ENCODE measurements around the gene GLE1.

GRCh38 chr9:128486201-128486600 lies 18.3 kb upstream of the GLE1 start:
- TF ChIP-seq, protein P1, sequence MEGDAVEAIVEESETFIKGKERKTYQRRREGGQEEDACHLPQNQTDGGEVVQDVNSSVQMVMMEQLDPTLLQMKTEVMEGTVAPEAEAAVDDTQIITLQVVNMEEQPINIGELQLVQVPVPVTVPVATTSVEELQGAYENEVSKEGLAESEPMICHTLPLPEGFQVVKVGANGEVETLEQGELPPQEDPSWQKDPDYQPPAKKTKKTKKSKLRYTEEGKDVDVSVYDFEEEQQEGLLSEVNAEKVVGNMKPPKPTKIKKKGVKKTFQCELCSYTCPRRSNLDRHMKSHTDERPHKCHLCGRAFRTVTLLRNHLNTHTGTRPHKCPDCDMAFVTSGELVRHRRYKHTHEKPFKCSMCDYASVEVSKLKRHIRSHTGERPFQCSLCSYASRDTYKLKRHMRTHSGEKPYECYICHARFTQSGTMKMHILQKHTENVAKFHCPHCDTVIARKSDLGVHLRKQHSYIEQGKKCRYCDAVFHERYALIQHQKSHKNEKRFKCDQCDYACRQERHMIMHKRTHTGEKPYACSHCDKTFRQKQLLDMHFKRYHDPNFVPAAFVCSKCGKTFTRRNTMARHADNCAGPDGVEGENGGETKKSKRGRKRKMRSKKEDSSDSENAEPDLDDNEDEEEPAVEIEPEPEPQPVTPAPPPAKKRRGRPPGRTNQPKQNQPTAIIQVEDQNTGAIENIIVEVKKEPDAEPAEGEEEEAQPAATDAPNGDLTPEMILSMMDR (IDR thresholded peaks at IDR 0.05), result no peak
- TF ChIP-seq ZFX (IDR thresholded peaks at IDR 0.05; ENCODE audit: borderline replicate concordance), result no peak

All from 22Rv1 (cell line).